Esophagus (tissue), 2 donors: ENCODE results near the gene CRYL1. TPM values are rescaled to one million over a fixed set of nuclear protein-coding genes. Genes with fewer than 3 reads are reported as not detected.

Experiments
- H3K27ac ChIP-seq, 2 donors: one replicate each; pipeline ENCODE4 v1.5.1; 2013; ENCODE audit warnings: low read depth in 2 of 2, mild to moderate bottlenecking in 2 of 2, inconsistent platforms in 1 of 2, low read length in 1 of 2, moderate library complexity in 1 of 2
- H3K27me3 ChIP-seq, 2 donors: one replicate each; pipeline ENCODE4 v1.6.1; 2013; ENCODE audit warnings: low read length in 2 of 2, control low read depth in 1 of 2, mild to moderate bottlenecking in 1 of 2; ENCODE audit not compliant: insufficient read depth in 2 of 2, control insufficient read depth in 1 of 2
- H3K36me3 ChIP-seq, 2 donors: one replicate each; pipeline ENCODE4 v1.6.1; 2013; ENCODE audit warnings: low read length in 1 of 2; ENCODE audit not compliant: control insufficient read depth in 2 of 2, insufficient read depth in 2 of 2
- H3K4me1 ChIP-seq, 2 donors: one replicate each; pipeline ENCODE4 v1.6.1; 2013; ENCODE audit warnings: low read length in 1 of 2; ENCODE audit not compliant: control insufficient read depth in 2 of 2, insufficient read depth in 2 of 2
- H3K4me3 ChIP-seq, 2 donors: one replicate each; pipeline ENCODE4 v1.5.1; 2013; ENCODE audit warnings: low read length in 2 of 2, mild to moderate bottlenecking in 2 of 2, low read depth in 1 of 2, moderate library complexity in 1 of 2
- H3K9me3 ChIP-seq, 2 donors: one replicate each; pipeline ENCODE4 v1.6.1; 2013; ENCODE audit warnings: mild to moderate bottlenecking in 2 of 2, low read depth in 1 of 2, low read length in 1 of 2, moderate library complexity in 1 of 2; ENCODE audit not compliant: control insufficient read depth in 2 of 2, insufficient read depth in 1 of 2
- WGBS, 2 donors: extraction: QIAGEN DNeasy Blood & Tissue Kit; methylation state at CpG; one replicate each; pipeline ENCODE4 v1.1.7; 2013; 5-methylcytosine and 5-hydroxymethylcytosine counted together
- polyA plus RNA-seq, 2 donors: library from polyadenylated mRNA; stranded (reverse); fragments of 200-250 nt; gene quantifications; one replicate each; pipeline ENCODE4 v1.2.3, GENCODE V29; 2013
- donor health status: healthy with polysubstance abuse.
- donor health status: Bipolar disorder and iron deficiency.

The CRYL1 gene
- polyA plus RNA-seq, 2 donors, result 12.6 to 21.6 TPM

DNA sequence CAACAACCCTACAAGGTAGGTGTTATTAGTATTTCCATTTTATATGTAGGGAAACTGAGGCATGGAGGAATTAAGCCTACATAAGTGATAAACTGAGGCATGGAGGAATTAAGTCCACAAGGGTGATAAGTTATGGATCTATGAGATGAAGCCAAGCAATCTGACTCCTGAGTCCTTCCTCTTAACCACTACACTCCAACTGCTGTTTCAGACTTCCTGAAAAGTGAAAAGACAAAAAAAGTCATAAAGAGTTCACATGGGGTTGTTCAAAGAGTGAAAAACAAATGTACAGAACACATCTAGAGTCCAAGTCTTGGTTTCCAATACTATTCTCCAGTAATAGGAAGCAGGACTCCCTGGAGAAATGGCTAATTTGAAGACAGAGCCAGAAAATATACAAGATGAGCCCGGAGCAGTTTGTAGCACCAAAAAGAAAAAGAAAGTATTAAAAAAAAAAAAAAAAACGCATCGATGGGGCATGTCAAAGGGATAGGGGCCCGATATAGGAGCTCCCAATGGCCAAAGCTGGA lies 12.1 kb downstream of the CRYL1 start:
- no peaks in the 10 kb centered on the region for H3K9me3 ChIP-seq
- no peaks in the 10 kb centered on the region for H3K27me3 ChIP-seq
- no peaks in the 10 kb centered on the region for H3K4me1 ChIP-seq
- H3K4me3 ChIP-seq, result no peak overlapping the region
- H3K27ac ChIP-seq, result no peak overlapping the region
- 73 to 84% methylated on average over 4 of the region's 4 CpGs for WGBS, 2 donors
- peaks cover 3% of the 10 kb centered on the region in 2 donors for H3K36me3 ChIP-seq

DNA sequence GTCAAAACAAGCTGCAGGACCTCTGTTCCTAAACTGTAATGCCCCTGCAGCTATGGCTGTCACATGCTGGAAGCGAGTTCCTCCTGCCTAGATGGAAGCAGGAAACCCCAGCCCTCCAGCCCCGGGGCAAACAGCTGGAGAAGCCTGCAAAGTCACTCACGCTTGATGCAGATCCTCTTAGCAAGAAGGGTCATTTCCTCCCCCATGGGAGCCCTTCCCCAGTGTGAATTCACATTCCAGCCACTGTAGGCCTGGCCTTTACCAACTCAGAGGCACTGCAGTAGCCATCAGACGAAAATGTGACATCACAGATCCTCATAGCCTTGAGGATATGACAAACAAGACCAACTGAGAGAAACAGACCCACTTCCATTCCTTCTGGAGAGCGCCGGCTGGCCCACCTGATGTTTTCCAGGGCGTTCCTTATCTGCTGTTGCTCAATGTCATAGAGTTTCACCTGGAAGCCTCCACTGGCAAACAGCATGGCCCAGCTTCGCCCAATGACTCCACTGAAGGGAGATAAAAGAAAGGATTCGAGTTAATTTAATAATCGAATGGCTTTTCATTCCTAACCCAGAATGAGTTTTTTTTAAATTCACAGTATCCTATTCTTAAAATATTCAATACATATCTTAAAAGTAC lies 13.5 kb downstream of the CRYL1 start:
- H3K36me3 ChIP-seq, result peaks cover 0 to 3% of the 10 kb centered on the region in 2 donors
- WGBS, 2 donors, result 82 to 83% methylated on average over 10 of the region's 10 CpGs
- no peaks in the 10 kb centered on the region for H3K4me1 ChIP-seq

DNA sequence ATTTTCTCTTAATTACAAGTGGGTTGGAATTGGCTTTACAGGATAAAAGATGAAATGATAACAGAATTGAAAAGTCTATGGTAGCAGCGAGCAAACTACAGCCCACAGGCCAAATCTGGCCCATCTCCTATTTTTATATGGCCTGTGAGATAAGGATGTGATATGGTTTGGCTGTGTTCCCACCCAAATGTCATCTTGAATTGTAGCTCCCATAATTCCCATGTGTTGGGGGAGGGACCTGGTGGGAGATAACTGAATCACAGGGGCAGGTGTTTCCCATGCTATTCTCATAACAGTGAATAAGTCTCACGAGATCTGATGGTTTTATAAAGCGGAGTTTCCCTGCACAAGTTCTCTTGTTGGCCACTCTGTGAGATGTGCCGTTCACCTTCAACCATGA lies 19.0 kb downstream of the CRYL1 start:
- no peaks in the 10 kb centered on the region for H3K36me3 ChIP-seq
- H3K9me3 ChIP-seq, result no peaks in the 10 kb centered on the region
- no peaks in the 10 kb centered on the region for H3K4me1 ChIP-seq
- 86 to 88% methylated on average over 4 of the region's 4 CpGs for WGBS, 2 donors
- H3K27ac ChIP-seq, result peak overlapping the region in 1 of 2 donors; percentile 16
- H3K27me3 ChIP-seq, result no peaks in the 10 kb centered on the region
- no peak overlapping the region for H3K4me3 ChIP-seq

More for the DNA sequence above, 13.5 kb downstream of the CRYL1 start:
- Histone ChIP-seq H3K27me3 (no peaks in the 10 kb centered on the region), H3K27ac (no peak overlapping the region), H3K9me3 (no peaks in the 10 kb centered on the region), H3K4me3 (no peak overlapping the region)

DNA sequence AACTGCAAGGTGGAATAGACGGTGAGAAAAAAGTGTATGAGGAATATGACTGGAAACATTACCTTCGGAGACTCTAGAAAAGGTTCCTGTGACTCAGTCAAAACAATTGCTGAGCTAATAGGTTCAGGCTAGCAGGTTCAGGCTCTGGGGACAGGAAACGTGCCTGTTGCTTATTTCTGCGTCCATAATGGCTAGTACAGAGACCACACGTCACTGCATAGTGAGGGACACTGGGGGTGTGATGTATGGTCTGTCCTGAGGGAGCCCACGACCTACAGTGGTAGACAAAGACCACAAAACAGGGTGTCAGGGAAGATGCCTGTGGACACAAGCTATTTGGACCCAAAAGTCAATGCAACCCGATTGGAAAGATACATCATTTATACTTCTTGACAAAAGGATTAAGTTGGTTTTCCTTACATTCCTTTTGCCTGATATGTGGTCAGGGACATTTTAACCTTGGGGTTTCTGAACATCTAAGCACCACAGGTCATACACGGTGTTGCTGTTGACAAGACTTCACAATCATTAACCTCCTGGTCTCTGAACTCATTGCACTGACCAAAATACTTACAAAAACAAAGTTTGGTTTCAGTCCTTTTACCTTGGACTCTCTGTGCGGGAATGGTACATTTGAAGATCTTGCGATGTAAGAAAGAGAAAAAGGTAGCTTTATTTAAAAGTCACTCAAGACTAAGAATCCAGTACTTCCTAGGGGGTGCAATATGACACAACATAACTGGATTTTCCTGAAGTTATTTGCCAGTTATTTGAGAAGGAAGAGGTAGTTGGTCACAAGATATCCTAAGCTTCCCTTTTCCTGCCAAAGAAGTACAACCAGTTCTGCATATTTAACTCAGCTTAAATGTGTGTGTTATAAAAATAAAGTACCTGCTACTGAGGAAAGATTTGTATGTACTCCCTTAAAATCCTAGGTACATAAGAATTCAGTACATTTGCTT lies 20.0 kb downstream of the CRYL1 start:
- Histone ChIP-seq H3K27ac (peak overlapping the region in 1 of 2 donors; percentile 36), H3K4me1 (no peaks in the 10 kb centered on the region), H3K9me3 (no peaks in the 10 kb centered on the region), H3K27me3 (no peaks in the 10 kb centered on the region), H3K36me3 (peaks cover 0 to 3% of the 10 kb centered on the region in 2 donors), H3K4me3 (no peak overlapping the region)
- 79 to 83% methylated on average over 10 of the region's 10 CpGs for WGBS, 2 donors

DNA sequence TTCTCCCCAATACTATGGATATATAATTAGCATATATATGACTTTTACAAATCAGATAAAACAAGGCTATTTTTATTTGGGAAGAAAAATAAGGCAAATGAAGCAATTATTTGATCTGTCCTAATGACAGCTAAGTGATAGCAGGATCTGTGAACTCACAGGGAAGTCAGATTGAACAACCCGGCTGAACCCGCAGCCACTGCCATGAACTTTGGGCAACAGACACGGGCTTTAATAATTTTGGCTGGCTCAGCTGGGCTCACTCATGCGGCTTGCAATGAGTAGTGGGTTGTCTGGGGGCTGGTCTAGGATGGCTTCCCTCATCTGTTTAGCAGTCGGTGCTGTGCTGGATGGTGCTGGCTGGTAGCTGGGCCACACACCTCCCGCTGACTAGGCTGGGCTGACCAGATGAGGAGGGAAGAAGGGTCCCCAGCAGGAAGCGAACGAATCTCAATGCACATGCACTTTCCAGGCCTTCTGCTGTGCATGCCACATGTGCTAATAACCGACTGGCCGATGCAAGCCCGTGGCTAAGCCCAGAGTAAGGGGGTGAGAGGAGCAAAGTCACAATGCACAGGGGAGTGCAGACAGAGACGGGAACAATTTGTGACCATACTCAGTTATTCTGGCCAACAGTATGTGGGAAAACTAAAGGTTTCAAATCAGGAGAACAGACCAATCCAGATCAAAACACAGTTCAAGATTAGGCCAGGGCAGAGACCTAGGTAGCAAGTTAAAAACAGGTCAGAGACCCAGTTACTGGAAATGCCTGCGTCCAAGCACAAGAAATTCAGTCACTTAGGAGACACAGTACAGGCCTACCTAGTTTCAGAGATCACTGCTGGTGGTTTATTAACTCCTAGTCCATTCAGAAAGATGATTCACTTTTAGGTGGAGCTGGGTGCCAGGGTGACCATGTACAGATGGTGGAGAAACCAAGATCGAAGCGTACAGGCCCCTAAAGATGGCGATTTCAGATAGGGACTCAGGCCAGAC lies 22.3 kb downstream of the CRYL1 start:
- no peak overlapping the region for H3K27ac ChIP-seq
- WGBS, 2 donors, result 91 to 95% methylated on average over 16 of the region's 16 CpGs

DNA sequence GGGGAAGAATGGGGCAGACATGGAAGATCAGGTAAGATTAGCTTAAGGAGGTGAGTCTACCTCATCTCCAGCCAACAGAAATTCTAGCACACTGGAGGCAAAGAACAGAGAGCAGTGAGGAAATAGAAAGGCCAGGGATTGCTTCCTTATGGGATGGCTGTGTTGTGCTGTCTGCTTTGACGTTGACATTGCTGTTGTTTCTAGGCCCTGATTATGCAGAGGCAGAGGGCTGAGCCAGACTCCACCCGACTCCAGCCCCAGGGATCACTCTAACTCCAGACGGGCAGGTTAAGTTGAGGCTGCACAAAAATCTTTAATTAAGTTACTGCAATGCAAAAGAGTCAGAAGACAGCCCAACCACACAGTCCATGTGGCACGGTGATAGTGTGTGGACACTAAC lies 24.1 kb downstream of the CRYL1 start:
- H3K27me3 ChIP-seq, result no peaks in the 10 kb centered on the region

More for the DNA sequence above, 22.3 kb downstream of the CRYL1 start:
- no peaks in the 10 kb centered on the region for H3K9me3 ChIP-seq
- peaks cover 0 to 3% of the 10 kb centered on the region in 2 donors for H3K36me3 ChIP-seq
- H3K27me3 ChIP-seq, result no peaks in the 10 kb centered on the region
- no peaks in the 10 kb centered on the region for H3K4me1 ChIP-seq
- H3K4me3 ChIP-seq, result no peak overlapping the region

DNA sequence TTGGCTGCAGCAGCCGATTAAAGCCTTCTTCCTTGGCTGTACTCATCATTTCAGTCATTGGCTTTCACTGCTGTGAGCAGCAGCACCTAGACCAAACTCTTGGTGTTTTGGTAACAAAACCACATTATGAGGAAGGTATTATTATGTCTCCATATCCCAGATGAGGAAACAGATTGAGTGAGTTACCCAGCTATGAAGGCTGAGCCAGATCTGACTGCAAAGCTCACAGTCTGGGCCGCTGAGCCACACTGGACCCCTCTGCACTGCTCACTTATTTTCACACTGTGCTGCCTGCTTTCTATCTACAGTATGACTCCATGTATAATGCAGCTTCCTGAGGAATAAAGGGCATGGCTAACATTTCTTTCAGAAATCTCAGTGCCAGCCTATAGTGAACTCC lies 24.5 kb downstream of the CRYL1 start:
- WGBS, 2 donors, result 88 to 91% methylated on average over 2 of the region's 2 CpGs
- Histone ChIP-seq H3K27ac (no peak overlapping the region), H3K36me3 (peaks cover 0 to 3% of the 10 kb centered on the region in 2 donors), H3K27me3 (no peaks in the 10 kb centered on the region), H3K4me1 (no peaks in the 10 kb centered on the region), H3K4me3 (no peak overlapping the region), H3K9me3 (no peaks in the 10 kb centered on the region)

More for the DNA sequence above, 24.1 kb downstream of the CRYL1 start:
- no peak overlapping the region for H3K4me3 ChIP-seq
- WGBS, 2 donors, result 65 to 69% methylated on average over 4 of the region's 4 CpGs
- no peaks in the 10 kb centered on the region for H3K9me3 ChIP-seq
- no peaks in the 10 kb centered on the region for H3K4me1 ChIP-seq
- no peak overlapping the region for H3K27ac ChIP-seq
- H3K36me3 ChIP-seq, result peaks cover 0 to 3% of the 10 kb centered on the region in 2 donors

DNA sequence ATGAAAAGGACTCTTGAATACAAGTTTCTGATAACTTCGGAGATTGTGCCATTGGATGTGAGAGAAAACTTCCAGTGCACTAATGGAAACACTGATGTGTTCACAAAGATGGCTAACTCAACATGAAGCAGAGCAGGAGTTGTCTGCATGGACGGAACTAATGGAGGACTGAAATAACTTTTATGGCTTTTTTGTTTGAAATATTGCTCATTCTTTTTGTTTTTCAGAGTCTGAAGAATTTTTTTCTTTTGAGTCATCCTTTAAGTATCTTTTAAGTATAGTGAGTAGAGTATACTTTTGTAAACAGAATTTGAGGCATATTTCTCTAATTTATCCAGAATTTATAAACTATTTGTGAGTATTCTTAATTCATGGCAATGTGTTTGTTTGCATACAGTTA lies 25.7 kb downstream of the CRYL1 start:
- no peaks in the 10 kb centered on the region for H3K9me3 ChIP-seq
- H3K4me3 ChIP-seq, result no peak overlapping the region
- no peaks in the 10 kb centered on the region for H3K27me3 ChIP-seq
- H3K4me1 ChIP-seq, result no peaks in the 10 kb centered on the region
- H3K27ac ChIP-seq, result no peak overlapping the region
- peaks cover 0 to 3% of the 10 kb centered on the region in 2 donors for H3K36me3 ChIP-seq
- 85 to 95% methylated on average over 2 of the region's 2 CpGs for WGBS, 2 donors

DNA sequence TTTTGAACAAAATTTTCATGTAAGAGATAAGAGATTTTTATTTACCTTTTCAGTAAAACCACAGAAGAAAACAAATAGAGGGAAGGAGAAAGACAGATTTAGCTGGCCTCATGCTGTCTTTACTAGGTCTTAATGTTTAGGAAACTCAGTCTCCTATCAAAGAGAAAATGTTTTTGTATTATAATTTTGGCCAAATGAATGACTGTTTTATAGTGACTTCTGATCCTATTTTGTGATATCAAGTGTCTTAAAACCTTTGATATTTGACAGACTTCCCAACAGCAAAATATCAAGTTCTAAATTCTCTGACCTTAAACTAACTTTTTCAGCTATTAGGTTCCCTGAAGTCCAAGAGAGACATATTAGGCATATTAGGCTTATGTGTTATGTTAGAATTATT lies 27.0 kb downstream of the CRYL1 start:
- Histone ChIP-seq H3K4me3 (no peak overlapping the region), H3K4me1 (no peaks in the 10 kb centered on the region), H3K36me3 (peaks cover 0 to 3% of the 10 kb centered on the region in 2 donors), H3K27ac (no peak overlapping the region), H3K9me3 (no peaks in the 10 kb centered on the region), H3K27me3 (no peaks in the 10 kb centered on the region)
